Measurements from ENCODE around the gene POLG.
A peak's percentile ranks its signal among the peaks of the same experiment; 100 is the strongest.

The POLG gene

GRCh38 chr15:89363770-89364169 lies 29.1 kb upstream of the POLG start:
- H3K36me3 Mint-ChIP-seq: no peaks in the 10 kb centered on the region
- no peak overlapping the region for H3K4me3 Mint-ChIP-seq
- H3K4me1 Mint-ChIP-seq: peaks cover 22% of the 10 kb centered on the region
- H3K27ac Mint-ChIP-seq: no peak overlapping the region
- H3K9me3 Mint-ChIP-seq: no peaks in the 10 kb centered on the region
- H3K27me3 Mint-ChIP-seq: peaks cover 56% of the 10 kb centered on the region

GRCh38 chr15:89363133-89363532 lies 28.5 kb upstream of the POLG start:
- Mint-ChIP-seq H3K4me3 (peak overlapping the region; percentile 42), H3K36me3 (no peaks in the 10 kb centered on the region), H3K27ac (no peak overlapping the region), H3K27me3 (peaks cover 58% of the 10 kb centered on the region), H3K4me1 (peaks cover 22% of the 10 kb centered on the region), H3K9me3 (no peaks in the 10 kb centered on the region)

GRCh38 chr15:89362203-89363101 lies 27.8 kb upstream of the POLG start:
- Mint-ChIP-seq H3K4me1 (peaks cover 22% of the 10 kb centered on the region), H3K27ac (no peak overlapping the region), H3K36me3 (no peaks in the 10 kb centered on the region), H3K9me3 (no peaks in the 10 kb centered on the region), H3K27me3 (peaks cover 58% of the 10 kb centered on the region), H3K4me3 (no peak overlapping the region)

- Mint-ChIP-seq H3K27ac (no peak overlapping the region), H3K27me3 (peaks cover 57% of the 10 kb centered on the region), H3K4me3 (peak overlapping the region; percentile 42), H3K4me1 (peaks cover 17% of the 10 kb centered on the region), H3K9me3 (no peaks in the 10 kb centered on the region), H3K36me3 (no peaks in the 10 kb centered on the region)
Measured at GRCh38 chr15:89361451-89362202, 27.0 kb upstream of the POLG start.

- Mint-ChIP-seq H3K27ac (no peak overlapping the region), H3K27me3 (peaks cover 54% of the 10 kb centered on the region), H3K4me3 (no peak overlapping the region), H3K4me1 (peaks cover 13% of the 10 kb centered on the region), H3K9me3 (no peaks in the 10 kb centered on the region), H3K36me3 (no peaks in the 10 kb centered on the region)
Measured at GRCh38 chr15:89360294-89360971, 25.8 kb upstream of the POLG start.

GRCh38 chr15:89359471-89360293 lies 25.1 kb upstream of the POLG start:
- H3K4me1 Mint-ChIP-seq: peaks cover 13% of the 10 kb centered on the region
- peak overlapping the region; percentile 44 for H3K4me3 Mint-ChIP-seq
- H3K27me3 Mint-ChIP-seq: peaks cover 50% of the 10 kb centered on the region
- H3K9me3 Mint-ChIP-seq: no peaks in the 10 kb centered on the region
- peak overlapping the region; percentile 65 for H3K27ac Mint-ChIP-seq
- no peaks in the 10 kb centered on the region for H3K36me3 Mint-ChIP-seq

- no peaks in the 10 kb centered on the region for H3K9me3 Mint-ChIP-seq
- H3K4me3 Mint-ChIP-seq: peak overlapping the region; percentile 83
- no peaks in the 10 kb centered on the region for H3K36me3 Mint-ChIP-seq
- H3K27me3 Mint-ChIP-seq: peaks cover 47% of the 10 kb centered on the region
- H3K27ac Mint-ChIP-seq: no peak overlapping the region
- H3K4me1 Mint-ChIP-seq: peaks cover 13% of the 10 kb centered on the region
Measured at GRCh38 chr15:89358755-89359439, 24.3 kb upstream of the POLG start.

GRCh38 chr15:89358435-89358754 lies 23.8 kb upstream of the POLG start:
- H3K4me3 Mint-ChIP-seq: peak overlapping the region; percentile 83
- no peaks in the 10 kb centered on the region for H3K9me3 Mint-ChIP-seq
- no peak overlapping the region for H3K27ac Mint-ChIP-seq
- no peaks in the 10 kb centered on the region for H3K36me3 Mint-ChIP-seq
- peaks cover 13% of the 10 kb centered on the region for H3K4me1 Mint-ChIP-seq
- H3K27me3 Mint-ChIP-seq: peaks cover 44% of the 10 kb centered on the region

- Mint-ChIP-seq H3K9me3 (no peaks in the 10 kb centered on the region), H3K36me3 (no peaks in the 10 kb centered on the region), H3K27me3 (peaks cover 40% of the 10 kb centered on the region), H3K4me3 (no peak overlapping the region), H3K4me1 (peaks cover 9% of the 10 kb centered on the region), H3K27ac (no peak overlapping the region)
Measured at GRCh38 chr15:89356634-89357298, 22.1 kb upstream of the POLG start.

- Mint-ChIP-seq H3K9me3 (no peaks in the 10 kb centered on the region), H3K27ac (no peak overlapping the region), H3K36me3 (no peaks in the 10 kb centered on the region), H3K27me3 (peaks cover 25% of the 10 kb centered on the region), H3K4me3 (no peak overlapping the region), H3K4me1 (peaks cover 2% of the 10 kb centered on the region)
Measured at GRCh38 chr15:89353991-89354390, 19.4 kb upstream of the POLG start.

GRCh38 chr15:89352476-89352875 lies 17.9 kb upstream of the POLG start:
- peaks cover 4% of the 10 kb centered on the region for H3K4me1 Mint-ChIP-seq
- no peak overlapping the region for H3K4me3 Mint-ChIP-seq
- H3K27me3 Mint-ChIP-seq: peaks cover 22% of the 10 kb centered on the region
- no peak overlapping the region for H3K27ac Mint-ChIP-seq
- H3K9me3 Mint-ChIP-seq: no peaks in the 10 kb centered on the region
- H3K36me3 Mint-ChIP-seq: no peaks in the 10 kb centered on the region

- no peak overlapping the region for H3K4me3 Mint-ChIP-seq
- no peak overlapping the region for H3K27ac Mint-ChIP-seq
Measured at GRCh38 chr15:89349206-89349558, 14.6 kb upstream of the POLG start.

GRCh38 chr15:89346516-89347231 lies 12.1 kb upstream of the POLG start:
- Mint-ChIP-seq H3K9me3 (no peaks in the 10 kb centered on the region), H3K4me1 (peaks cover 4% of the 10 kb centered on the region), H3K27me3 (peaks cover 4% of the 10 kb centered on the region), H3K36me3 (peaks cover 2% of the 10 kb centered on the region), H3K27ac (no peak overlapping the region), H3K4me3 (no peak overlapping the region)

More at GRCh38 chr15:89349206-89349558, 14.6 kb upstream of the POLG start:
- peaks cover 2% of the 10 kb centered on the region for H3K36me3 Mint-ChIP-seq
- H3K4me1 Mint-ChIP-seq: peaks cover 4% of the 10 kb centered on the region
- no peaks in the 10 kb centered on the region for H3K9me3 Mint-ChIP-seq
- peaks cover 8% of the 10 kb centered on the region for H3K27me3 Mint-ChIP-seq

GRCh38 chr15:89345248-89345647 lies 10.6 kb upstream of the POLG start:
- Mint-ChIP-seq H3K27ac (no peak overlapping the region), H3K36me3 (peaks cover 2% of the 10 kb centered on the region), H3K4me1 (peaks cover 4% of the 10 kb centered on the region), H3K27me3 (peaks cover 3% of the 10 kb centered on the region), H3K4me3 (no peak overlapping the region), H3K9me3 (no peaks in the 10 kb centered on the region)
